ENCODE data around the gene ANKRD10.

GRCh38 chr13:110834572-110834971 is 80.3 kb downstream of the ANKRD10 start:
- TF ChIP-seq EZH2phosphoT487 (IDR thresholded peaks at IDR 0.05; ENCODE audit: insufficient read depth, low read depth) (no peak), EZH2 (IDR thresholded peaks at IDR 0.05; ENCODE audit: insufficient read depth, poor library complexity, severe bottlenecking) (no peak)
